Activated T-cell treated with anti-CD3 and anti-CD28 coated beads, Interleukin-2, amount 50 U/mL, for 72 hours (primary cell): ENCODE measurements around the gene PZP. TPM values are rescaled to one million over a fixed set of nuclear protein-coding genes. Genes with fewer than 3 reads are reported as not detected.
"Not testable (repeated sequence)": the region's sequence is repeated elsewhere in the genome, so short reads cannot be mapped to it uniquely, and the experiment has no call there.

Experiments
- ATAC-seq, 2 donors: fragments of 150-1000 bp; cut with Tn5 transposase; replicated peaks in 1 of 2; 2 replicates each; pipeline ENCODE4 v1.10.0; 2021; ENCODE audit warnings: moderate library complexity in 2 of 2, mild to moderate bottlenecking in 1 of 2
- DNase-seq, 2 donors: peaks; one replicate each; pipeline ENCODE4 v3.0.0; 2021 to 2022; ENCODE audit warnings: mixed read lengths in 1 of 2
- H3K27ac Mint-ChIP-seq: one replicate; pipeline ENCODE4 v1.8.0; 2022; ENCODE audit warnings: mild to moderate bottlenecking, moderate library complexity, mixed read lengths
- H3K27me3 Mint-ChIP-seq: one replicate; pipeline ENCODE4 v1.8.0; 2022; ENCODE audit warnings: low read depth, mixed read lengths
- H3K36me3 Mint-ChIP-seq, 2 donors: one replicate each; pipeline ENCODE4 v1.8.0; 2022; ENCODE audit warnings: mixed read lengths in 2 of 2, mild to moderate bottlenecking in 1 of 2; ENCODE audit not compliant: insufficient read depth in 2 of 2
- H3K4me1 Mint-ChIP-seq: one replicate; pipeline ENCODE4 v1.8.0; 2022; ENCODE audit warnings: low read depth, mixed read lengths
- H3K4me3 Mint-ChIP-seq, 2 donors: one replicate each; pipeline ENCODE4 v1.8.0; 2022; ENCODE audit warnings: mild to moderate bottlenecking in 2 of 2, mixed read lengths in 2 of 2, moderate library complexity in 2 of 2
- H3K9me3 Mint-ChIP-seq, 2 donors: one replicate each; pipeline ENCODE4 v1.8.0; 2022; ENCODE audit warnings: mixed read lengths in 2 of 2
- total RNA-seq, 2 donors: library from RNA; stranded (reverse); gene quantifications; one replicate each; pipeline ENCODE4 v1.2.3, GENCODE V29; 2022

Gene PZP
- total RNA-seq, 2 donors from 2014 or later: not detected

DNA sequence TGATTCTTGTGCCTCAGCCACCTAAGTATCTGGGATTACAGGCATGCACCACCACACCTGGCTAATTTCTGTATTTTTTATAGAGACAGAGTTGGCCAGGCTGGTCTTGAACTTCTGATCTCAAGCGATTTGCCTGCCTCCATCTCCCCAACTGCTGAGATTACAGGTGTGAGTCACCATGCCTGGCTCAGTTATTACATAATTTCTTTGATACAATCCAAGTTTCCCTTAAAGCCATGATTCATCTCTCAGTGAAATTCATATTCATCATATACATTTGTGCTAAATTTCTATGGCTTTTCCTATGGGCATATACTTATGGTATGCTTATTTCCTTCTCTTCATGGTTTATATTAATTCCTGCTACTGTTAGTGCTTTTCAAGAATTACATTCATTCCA is 29.1 kb upstream of the PZP start:
- Mint-ChIP-seq H3K4me1 (peaks cover 15% of the 10 kb centered on the region), H3K9me3 (no peaks in the 10 kb centered on the region), H3K27ac (peak overlapping the region; percentile 55), H3K4me3 (no peak overlapping the region), H3K36me3 (no peaks in the 10 kb centered on the region), H3K27me3 (peaks cover 34% of the 10 kb centered on the region)
- ATAC-seq (no peak), DNase-seq (no peak)

DNA sequence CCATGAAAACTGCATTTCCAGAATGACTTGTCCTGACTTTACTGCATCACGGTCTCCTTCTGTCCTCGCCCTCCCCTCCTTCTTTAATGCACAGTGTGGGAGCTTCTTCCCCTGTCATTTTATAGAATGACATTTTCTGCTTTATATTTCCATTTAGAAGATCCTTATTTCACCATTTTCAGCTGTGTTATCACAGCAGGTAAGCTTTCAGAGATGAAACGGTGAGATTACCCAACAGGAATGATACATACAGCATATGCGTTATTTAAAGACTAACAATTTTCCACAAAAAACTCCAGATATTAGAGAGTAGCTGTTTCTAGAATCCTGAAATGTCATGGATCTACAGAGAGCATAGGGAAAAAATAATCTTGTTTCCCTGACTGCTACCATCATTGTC is 27.3 kb upstream of the PZP start:
- Mint-ChIP-seq H3K36me3 (no peaks in the 10 kb centered on the region), H3K27ac (no peak overlapping the region), H3K4me1 (peaks cover 13% of the 10 kb centered on the region), H3K27me3 (peaks cover 23% of the 10 kb centered on the region), H3K9me3 (no peaks in the 10 kb centered on the region), H3K4me3 (no peak overlapping the region)
- DNase-seq: no peak
- ATAC-seq: no peak

DNA sequence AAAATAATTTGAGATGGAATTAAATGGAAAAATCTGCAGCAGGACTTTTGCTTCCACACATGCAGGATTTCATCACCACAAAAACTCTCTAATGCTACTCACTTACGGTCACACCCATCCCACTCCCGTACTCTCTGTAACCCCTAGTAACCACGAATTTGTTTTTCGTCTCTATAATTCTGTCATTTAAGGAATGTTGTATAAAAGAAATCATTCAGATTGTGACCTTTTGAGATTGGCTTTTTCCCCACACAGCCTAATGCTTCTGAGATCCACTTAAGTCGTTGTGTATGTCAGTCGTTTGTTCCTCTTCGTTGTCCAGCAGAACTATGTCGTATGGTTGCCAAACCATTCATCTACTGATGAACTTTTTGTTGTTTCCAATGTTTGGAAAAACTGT is 19.8 kb upstream of the PZP start:
- H3K36me3 Mint-ChIP-seq: no peaks in the 10 kb centered on the region
- no peak overlapping the region for H3K4me3 Mint-ChIP-seq
- no peak for ATAC-seq
- no peak overlapping the region for H3K27ac Mint-ChIP-seq
- no peaks in the 10 kb centered on the region for H3K27me3 Mint-ChIP-seq
- DNase-seq: no peak
- peaks cover 0 to 4% of the 10 kb centered on the region in 2 donors for H3K9me3 Mint-ChIP-seq
- H3K4me1 Mint-ChIP-seq: no peaks in the 10 kb centered on the region

DNA sequence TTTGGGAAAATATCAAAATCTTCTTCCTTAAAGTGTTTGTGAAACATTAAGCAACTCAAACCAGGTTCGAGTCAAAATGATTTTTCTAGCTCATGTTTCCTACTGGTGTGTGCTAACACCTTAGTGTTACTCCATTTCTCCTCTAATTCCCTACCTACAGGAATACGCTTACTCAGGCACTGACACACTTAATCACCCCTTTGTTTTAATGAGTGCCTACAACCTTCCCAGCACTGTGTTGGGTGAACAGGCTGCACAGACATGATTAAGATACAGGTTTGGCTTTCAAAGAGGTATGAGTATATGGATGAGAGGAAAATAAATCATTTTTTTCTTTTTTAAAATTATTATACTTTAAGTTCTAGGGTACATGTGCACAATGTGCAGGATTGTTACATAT is 15.6 kb upstream of the PZP start:
- H3K36me3 Mint-ChIP-seq: no peaks in the 10 kb centered on the region
- DNase-seq (no peak), ATAC-seq (no peak)
- H3K27ac Mint-ChIP-seq: no peak overlapping the region
- H3K4me3 Mint-ChIP-seq: no peak overlapping the region
- peaks cover 7% of the 10 kb centered on the region for H3K27me3 Mint-ChIP-seq
- H3K4me1 Mint-ChIP-seq: no peaks in the 10 kb centered on the region
- peaks cover 2 to 4% of the 10 kb centered on the region in 2 donors for H3K9me3 Mint-ChIP-seq

DNA sequence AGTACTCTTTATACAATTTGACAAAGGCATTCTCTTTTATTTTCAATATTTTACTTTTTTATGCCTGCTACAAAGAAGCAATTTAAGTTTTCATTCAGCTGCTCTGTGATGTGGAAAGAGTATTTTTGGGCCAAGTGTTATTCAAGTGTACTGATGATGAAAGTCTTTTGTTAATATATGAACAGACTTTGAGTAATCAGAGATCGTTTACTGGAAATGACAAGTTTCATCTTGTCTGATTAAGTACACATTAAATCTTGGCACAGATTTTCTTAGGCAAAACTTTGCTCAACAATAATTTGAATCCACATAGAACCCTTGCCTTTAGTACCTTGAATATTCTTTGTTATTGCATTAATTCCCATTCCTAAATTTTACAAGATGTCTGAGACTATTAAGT is 13.3 kb upstream of the PZP start:
- Mint-ChIP-seq H3K4me1 (no peaks in the 10 kb centered on the region), H3K36me3 (no peaks in the 10 kb centered on the region), H3K4me3 (no peak overlapping the region), H3K27me3 (peaks cover 15% of the 10 kb centered on the region), H3K9me3 (peaks cover 2 to 4% of the 10 kb centered on the region in 2 donors), H3K27ac (no peak overlapping the region)
- ATAC-seq: no peak
- DNase-seq: no peak

DNA sequence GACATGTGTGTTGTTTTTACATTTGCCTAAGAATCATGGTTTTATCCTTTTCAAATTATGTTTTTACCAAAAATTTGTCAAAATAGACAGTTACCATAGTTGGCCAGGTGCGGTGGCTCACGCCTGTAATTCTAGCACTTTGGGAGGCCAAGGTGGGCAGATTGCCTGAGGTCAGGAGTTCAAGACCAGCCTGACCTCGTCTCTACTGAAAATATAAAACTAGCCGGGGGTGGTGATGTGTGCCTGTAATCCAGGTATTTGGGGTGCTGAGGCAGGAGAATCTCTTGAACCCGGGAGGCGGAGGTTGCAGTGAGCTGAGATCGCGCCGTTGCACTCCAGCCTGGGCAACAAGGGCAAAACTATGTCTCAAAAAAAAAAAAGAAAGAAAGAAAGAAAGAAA is 12.8 kb upstream of the PZP start:
- not testable (repeated sequence) for H3K27ac Mint-ChIP-seq, H3K4me1 Mint-ChIP-seq, H3K9me3 Mint-ChIP-seq, ATAC-seq, H3K4me3 Mint-ChIP-seq, DNase-seq, H3K36me3 Mint-ChIP-seq
- H3K27me3 Mint-ChIP-seq: peaks cover 15% of the 10 kb centered on the region

DNA sequence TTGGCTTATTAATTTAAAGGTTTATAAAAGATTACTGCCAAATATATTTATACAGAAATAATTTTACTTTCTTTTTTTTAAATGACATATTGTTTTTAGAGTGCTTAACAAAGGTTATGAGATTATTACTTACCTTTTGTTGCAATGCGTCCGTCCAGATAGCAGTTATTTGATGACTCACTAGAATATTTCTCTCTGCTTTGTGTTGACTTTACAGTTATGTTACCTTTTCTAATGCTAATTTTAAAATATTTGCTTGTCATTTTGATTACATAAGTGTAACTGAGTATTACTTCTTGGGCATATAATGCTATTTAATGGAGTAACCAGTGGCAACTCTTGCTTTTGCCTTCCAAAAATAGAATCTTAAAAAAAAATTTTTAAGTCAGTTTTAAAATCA is 6.3 kb upstream of the PZP start:
- H3K27ac Mint-ChIP-seq: no peak overlapping the region

DNA sequence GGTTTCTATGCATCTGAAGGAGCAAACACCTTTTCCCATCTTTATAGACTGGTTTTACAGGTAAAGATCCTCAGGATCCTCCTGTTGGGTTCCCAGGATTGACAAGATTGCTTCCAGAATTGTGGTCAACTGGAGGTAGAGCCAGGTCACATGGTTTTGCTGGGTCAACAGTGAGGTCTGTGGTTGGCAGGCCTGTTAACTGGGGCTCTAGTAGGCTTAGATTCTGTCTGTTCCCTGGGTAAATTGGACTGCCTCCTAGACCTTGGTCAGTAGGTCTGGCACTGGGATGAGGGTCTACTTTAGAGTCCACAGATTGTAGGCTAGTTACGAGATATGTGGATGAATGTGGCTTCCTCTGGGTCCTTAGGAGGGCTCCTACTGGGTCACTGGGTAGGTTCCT is 3.5 kb upstream of the PZP start:
- Mint-ChIP-seq H3K36me3 (no peaks in the 10 kb centered on the region), H3K9me3 (peaks cover 0 to 3% of the 10 kb centered on the region in 2 donors), H3K27me3 (no peaks in the 10 kb centered on the region), H3K4me1 (no peaks in the 10 kb centered on the region), H3K4me3 (no peak overlapping the region), H3K27ac (no peak overlapping the region)
- DNase-seq: no peak
- ATAC-seq: no peak

More for the DNA sequence above, 6.3 kb upstream of the PZP start:
- Mint-ChIP-seq H3K4me1 (no peaks in the 10 kb centered on the region), H3K4me3 (no peak overlapping the region), H3K9me3 (peaks cover 0 to 5% of the 10 kb centered on the region in 2 donors), H3K27me3 (peaks cover 15% of the 10 kb centered on the region), H3K36me3 (no peaks in the 10 kb centered on the region)
- ATAC-seq (no peak), DNase-seq (no peak)

DNA sequence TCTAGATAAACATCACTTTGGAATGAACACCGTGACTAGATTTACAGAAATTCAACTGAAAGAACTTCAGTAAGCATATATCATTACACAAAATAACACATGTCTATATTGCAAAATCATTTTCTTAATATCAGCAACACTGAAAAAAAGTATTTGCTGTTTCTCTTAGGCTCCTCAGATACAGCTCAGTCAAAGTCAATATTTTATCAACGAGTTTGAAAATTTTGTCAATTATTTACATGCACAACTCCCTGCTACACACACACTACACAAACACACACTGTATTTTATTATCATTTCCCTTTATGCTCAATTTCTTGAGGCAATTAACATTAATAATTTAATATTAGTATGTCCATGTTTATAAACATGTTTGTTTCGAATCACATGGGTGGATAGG is 3.8 kb downstream of the PZP start:
- no peak for DNase-seq
- H3K27me3 Mint-ChIP-seq: peaks cover 2% of the 10 kb centered on the region
- H3K27ac Mint-ChIP-seq: no peak overlapping the region
- no peaks in the 10 kb centered on the region for H3K36me3 Mint-ChIP-seq
- no peak for ATAC-seq
- no peaks in the 10 kb centered on the region for H3K4me1 Mint-ChIP-seq
- no peaks in the 10 kb centered on the region for H3K9me3 Mint-ChIP-seq
- H3K4me3 Mint-ChIP-seq: no peak overlapping the region

DNA sequence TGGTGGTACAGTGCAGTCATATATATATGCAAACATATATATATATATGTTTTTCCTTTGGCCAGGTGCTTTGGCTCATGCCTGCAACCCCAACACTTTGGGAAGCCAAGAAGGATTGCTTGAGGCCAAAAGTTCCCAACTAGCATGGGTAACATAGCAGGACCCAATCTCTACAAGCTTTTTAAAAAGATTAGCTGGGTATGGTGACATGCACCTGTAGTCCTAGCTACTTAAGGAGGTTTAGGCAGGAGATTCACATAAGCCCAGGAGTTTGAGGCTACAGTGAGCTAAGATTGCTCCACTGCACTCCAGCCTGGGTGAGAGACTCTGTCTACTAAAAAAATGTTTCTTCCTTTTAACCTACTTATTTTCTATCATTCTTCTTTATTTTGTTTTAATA is 10.2 kb downstream of the PZP start:
- H3K27ac Mint-ChIP-seq: no peak overlapping the region
- ATAC-seq: peak; percentile 42 to 84
- peaks cover 7% of the 10 kb centered on the region for H3K27me3 Mint-ChIP-seq
- no peaks in the 10 kb centered on the region for H3K36me3 Mint-ChIP-seq
- no peak for DNase-seq
- H3K4me1 Mint-ChIP-seq: no peaks in the 10 kb centered on the region
- no peak overlapping the region for H3K4me3 Mint-ChIP-seq
- no peaks in the 10 kb centered on the region for H3K9me3 Mint-ChIP-seq

DNA sequence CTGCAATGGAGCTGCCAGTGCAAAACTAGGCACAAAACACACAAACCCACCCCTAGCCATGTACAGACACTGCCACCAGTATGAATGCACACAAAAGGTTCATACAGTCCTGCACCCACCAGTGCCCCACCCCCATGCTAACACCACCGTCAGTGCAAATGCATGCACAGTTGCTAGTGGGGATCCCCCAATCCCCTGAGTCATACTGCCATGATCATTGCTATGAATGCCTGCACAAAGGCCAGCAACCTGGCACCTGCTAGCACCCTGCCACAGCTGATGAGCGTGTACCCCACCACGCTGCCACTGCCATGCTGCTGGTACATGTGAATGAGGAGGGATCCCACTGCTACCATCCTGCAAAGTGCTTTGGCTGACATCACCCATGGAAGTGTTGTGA is 23.9 kb downstream of the PZP start:
- no peaks in the 10 kb centered on the region for H3K4me1 Mint-ChIP-seq
- ATAC-seq: peak in 1 of 2 donors; percentile 43
- peaks cover 7 to 10% of the 10 kb centered on the region in 2 donors for H3K9me3 Mint-ChIP-seq
- no peak overlapping the region for H3K4me3 Mint-ChIP-seq
- peak; percentile 1 to 7 for DNase-seq
- H3K36me3 Mint-ChIP-seq: peaks cover 5 to 7% of the 10 kb centered on the region in 2 donors
- H3K27ac Mint-ChIP-seq: no peak overlapping the region
- no peaks in the 10 kb centered on the region for H3K27me3 Mint-ChIP-seq

DNA sequence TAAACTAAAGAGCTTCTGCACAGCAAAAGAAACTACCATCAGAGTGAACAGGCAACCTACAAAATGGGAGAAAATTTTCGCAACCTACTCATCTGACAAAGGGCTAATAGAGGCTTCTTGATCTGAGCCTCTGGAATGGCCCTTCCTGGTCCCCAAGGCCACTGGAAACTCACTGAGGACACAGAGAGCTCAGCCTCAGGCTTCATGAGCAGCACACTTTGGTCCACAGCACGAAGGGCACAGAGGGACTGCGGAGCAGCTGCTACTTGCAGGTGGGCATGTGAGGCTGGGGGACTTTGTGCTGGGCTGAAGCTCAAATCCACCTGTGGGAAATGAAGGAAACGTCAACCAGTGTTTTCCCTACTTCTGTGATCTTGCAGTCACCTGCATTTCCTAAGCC is 27.4 kb downstream of the PZP start:
- Mint-ChIP-seq H3K36me3 (peaks cover 0 to 4% of the 10 kb centered on the region in 2 donors), H3K4me3 (no peak overlapping the region), H3K9me3 (peaks cover 3 to 6% of the 10 kb centered on the region in 2 donors), H3K4me1 (no peaks in the 10 kb centered on the region), H3K27me3 (no peaks in the 10 kb centered on the region), H3K27ac (no peak overlapping the region)
- no peak for DNase-seq
- ATAC-seq: no peak

DNA sequence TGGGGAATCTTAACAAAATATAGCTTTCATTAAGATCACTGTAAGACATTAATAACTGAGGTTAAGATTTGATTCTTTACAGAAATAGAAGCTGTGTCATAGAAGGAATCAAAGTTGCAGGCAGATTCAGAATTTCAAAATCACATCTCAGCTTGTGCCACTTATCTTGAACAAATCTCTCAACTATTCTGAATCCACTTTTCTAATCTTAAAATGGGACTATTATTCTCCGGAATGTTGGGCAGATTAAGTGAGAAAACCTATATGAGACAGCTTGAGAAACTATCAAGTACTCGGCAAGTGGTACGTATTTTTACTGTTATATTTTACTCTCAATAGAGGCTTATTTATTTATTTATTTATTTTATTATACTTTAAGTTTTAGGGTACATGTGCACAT is 28.4 kb downstream of the PZP start:
- ATAC-seq (no peak), DNase-seq (no peak)
- no peaks in the 10 kb centered on the region for H3K4me1 Mint-ChIP-seq
- peaks cover 0 to 5% of the 10 kb centered on the region in 2 donors for H3K9me3 Mint-ChIP-seq
- no peaks in the 10 kb centered on the region for H3K27me3 Mint-ChIP-seq
- H3K36me3 Mint-ChIP-seq: peaks cover 0 to 4% of the 10 kb centered on the region in 2 donors
- no peak overlapping the region for H3K4me3 Mint-ChIP-seq
- no peak overlapping the region for H3K27ac Mint-ChIP-seq

DNA sequence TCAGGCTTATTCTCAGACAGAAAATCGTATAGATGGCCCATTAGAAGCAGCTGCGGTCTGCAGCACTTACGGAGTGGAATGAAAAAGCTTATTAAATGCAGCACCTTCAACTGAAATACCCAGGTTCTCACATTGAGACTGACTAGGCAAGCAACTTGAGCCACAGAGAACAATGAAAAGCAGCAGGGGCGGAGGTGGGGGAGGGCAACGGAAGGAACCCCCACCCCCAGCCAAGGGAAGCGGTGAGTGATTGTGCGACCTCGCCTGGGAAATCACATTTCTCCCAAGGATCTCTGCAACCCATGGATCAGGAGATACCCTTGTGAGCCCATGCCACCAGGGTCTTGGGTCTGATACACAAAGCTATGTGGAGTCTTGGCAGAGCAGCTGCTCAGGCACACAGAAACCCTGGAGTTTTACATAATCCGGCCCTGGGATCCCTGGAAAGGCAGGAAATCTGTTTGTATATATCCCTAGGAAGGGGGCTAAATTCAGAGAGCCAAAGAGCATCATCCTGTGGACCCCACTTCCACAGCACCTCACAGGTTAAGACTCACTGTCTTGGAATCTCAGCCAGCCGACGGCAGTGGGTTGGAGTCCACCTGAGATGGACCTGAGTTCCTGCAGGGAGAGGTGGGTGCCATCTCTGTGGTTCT is 38.1 kb downstream of the PZP start:
- H3K27me3 Mint-ChIP-seq: peaks cover 7% of the 10 kb centered on the region
- peaks cover 0 to 3% of the 10 kb centered on the region in 2 donors for H3K36me3 Mint-ChIP-seq
- no peaks in the 10 kb centered on the region for H3K4me1 Mint-ChIP-seq
- no peak overlapping the region for H3K27ac Mint-ChIP-seq
- H3K9me3 Mint-ChIP-seq: peaks cover 2 to 8% of the 10 kb centered on the region in 2 donors
- H3K4me3 Mint-ChIP-seq: no peak overlapping the region
- ATAC-seq (no peak), DNase-seq (no peak)
